K562 (cell line): ENCODE data around the gene CABP4. TPM values are rescaled to one million over a fixed set of nuclear protein-coding genes. Genes with fewer than 3 reads are reported as not detected.

ENCODE experiments used
- CREB1 ChIP-seq, 2 experiments: sonication (generic) in 1 of 2; formaldehyde crosslinking in 1 of 2; IDR thresholded peaks; 2 replicates each; pipeline versions ENCODE4 v1.6.1 to v1.8.0; 2012 to 2022; ENCODE audit warnings: inconsistent platforms in 1 of 2, mild to moderate bottlenecking in 1 of 2, missing genetic modification reagents in 1 of 2, moderate library complexity in 1 of 2
- NCOA4 ChIP-seq: fragments of 450-650 bp; IDR thresholded peaks from 2 replicates; pipeline ENCODE4 v1.6.1; 2018; ENCODE audit warnings: mild to moderate bottlenecking; ENCODE audit not compliant: partially characterized antibody
- NEUROD1 ChIP-seq: fragments of 150-350 bp; IDR thresholded peaks from 2 replicates; pipeline ENCODE4 v1.6.1; 2014; ENCODE audit warnings: borderline replicate concordance, low read length, low read depth; ENCODE audit not compliant: partially characterized antibody
- PHF21A ChIP-seq: fragments of 450-650 bp; IDR thresholded peaks from 2 replicates; pipeline ENCODE4 v1.6.1; 2017; ENCODE audit warnings: low read depth, borderline replicate concordance
- RBM14 ChIP-seq: fragments of 200-400 bp; formaldehyde crosslinking; IDR thresholded peaks from 2 replicates; pipeline ENCODE4 v1.6.1; 2018; ENCODE audit warnings: low read depth, mild to moderate bottlenecking, low read length, moderate library complexity, borderline replicate concordance; ENCODE audit not compliant: insufficient read depth
- SIX5 ChIP-seq, 2 experiments: IDR thresholded peaks; 2 replicates each; pipeline ENCODE4 v1.6.1; 2011; ENCODE audit warnings: low read length in 2 of 2, borderline replicate concordance in 1 of 2, low read depth in 1 of 2, mild to moderate bottlenecking in 1 of 2, moderate library complexity in 1 of 2; ENCODE audit not compliant: insufficient read depth in 1 of 2
- TCF7L2 ChIP-seq: fragments of 150-350 bp; IDR thresholded peaks from 2 replicates; pipeline ENCODE4 v1.6.1; 2016; ENCODE audit warnings: low read depth, mild to moderate bottlenecking, low read length, moderate library complexity
- ZNF174 ChIP-seq: fragments of 250-450 bp; sonication (Bioruptor Pico); IDR thresholded peaks from 2 replicates; pipeline ENCODE4 v1.4.0; 2020; ENCODE audit warnings: mild to moderate bottlenecking
- polyA plus RNA-seq, 8 experiments: library from polyadenylated mRNA; depleted of rRNA in 4 of 8; stranded (reverse) in 5 of 8; unstranded in 3 of 8; fragments of >200 nt; fragmentation: Nextera tagmentation in 2 of 8; fragmentation: Illumina TruSeq in 1 of 8; extraction: Ambion mirVana in 2 of 8; extraction: Trizol in 1 of 8; gene quantifications; 2 replicates each; pipeline versions ENCODE4 v1.2.1 to v1.2.3, GENCODE V29; 2011 to 2014; ENCODE audit warnings: inconsistent platforms in 1 of 8, missing spikeins in 1 of 8
- total RNA-seq, 7 experiments: library from RNA; depleted of rRNA in 6 of 7; stranded (reverse); fragments of >200 nt in 6 of 7; fragmentation: Illumina TruSeq in 2 of 7; extraction: Trizol in 2 of 7; gene quantifications; 2 replicates each; pipeline versions ENCODE4 v1.2.1 to v1.2.3, GENCODE V29; 2011 to 2021; ENCODE audit warnings: low replicate concordance in 1 of 7
- TF ChIP-seq, protein P1 (sequence below): fragments of 250-450 bp; sonication (Bioruptor Pico); IDR thresholded peaks from 2 replicates; pipeline ENCODE4 v1.5.1; 2021; ENCODE audit warnings: mild to moderate bottlenecking
- TF ChIP-seq, protein P2 (sequence below): fragments of 450-650 bp; IDR thresholded peaks from 2 replicates; pipeline ENCODE4 v1.6.1; 2016; ENCODE audit warnings: missing biosample characterization, missing genetic modification characterization
- TF ChIP-seq, protein P3 (sequence below): fragments of 250-450 bp; sonication (Bioruptor Pico); IDR thresholded peaks from 2 replicates; pipeline ENCODE4 v1.4.0; 2020; ENCODE audit warnings: mild to moderate bottlenecking, moderate library complexity, borderline replicate concordance
- TF ChIP-seq, protein P4 (sequence below): fragments of 250-450 bp; sonication (Bioruptor Pico); IDR thresholded peaks from 2 replicates; pipeline ENCODE4 v1.6.1; 2021; ENCODE audit warnings: mild to moderate bottlenecking
- TF ChIP-seq, protein P5 (sequence below): fragments of 250-450 bp; sonication (Bioruptor Pico); IDR thresholded peaks from 2 replicates; pipeline ENCODE4 v1.4.0; 2020; ENCODE audit warnings: borderline replicate concordance
- TF ChIP-seq, protein P6 (sequence below): sonication (generic); formaldehyde crosslinking; IDR thresholded peaks from 2 replicates; pipeline ENCODE4 v1.8.1; 2022; ENCODE audit warnings: missing genetic modification reagents
- TF ChIP-seq, protein P7 (sequence below), 3 experiments: fragments of 200-800 bp in 1 of 3; sonication (Bioruptor generic) in 1 of 3; sonication (generic) in 1 of 3; formaldehyde crosslinking in 1 of 3; IDR thresholded peaks; 2 replicates each; pipeline versions ENCODE4 v1.6.1 to v1.8.0; 2016 to 2022; ENCODE audit warnings: mild to moderate bottlenecking in 2 of 3, missing compliant biosample characterization in 2 of 3, missing genetic modification characterization in 2 of 3, missing genetic modification reagents in 1 of 3

The CABP4 gene
- total and polyA plus RNA-seq, 9 of the 15 experiments (the other 6 are each of a cell fraction or from before 2014, with no cell fraction given) = 0.11 TPM; not detected in 8

DNA sequence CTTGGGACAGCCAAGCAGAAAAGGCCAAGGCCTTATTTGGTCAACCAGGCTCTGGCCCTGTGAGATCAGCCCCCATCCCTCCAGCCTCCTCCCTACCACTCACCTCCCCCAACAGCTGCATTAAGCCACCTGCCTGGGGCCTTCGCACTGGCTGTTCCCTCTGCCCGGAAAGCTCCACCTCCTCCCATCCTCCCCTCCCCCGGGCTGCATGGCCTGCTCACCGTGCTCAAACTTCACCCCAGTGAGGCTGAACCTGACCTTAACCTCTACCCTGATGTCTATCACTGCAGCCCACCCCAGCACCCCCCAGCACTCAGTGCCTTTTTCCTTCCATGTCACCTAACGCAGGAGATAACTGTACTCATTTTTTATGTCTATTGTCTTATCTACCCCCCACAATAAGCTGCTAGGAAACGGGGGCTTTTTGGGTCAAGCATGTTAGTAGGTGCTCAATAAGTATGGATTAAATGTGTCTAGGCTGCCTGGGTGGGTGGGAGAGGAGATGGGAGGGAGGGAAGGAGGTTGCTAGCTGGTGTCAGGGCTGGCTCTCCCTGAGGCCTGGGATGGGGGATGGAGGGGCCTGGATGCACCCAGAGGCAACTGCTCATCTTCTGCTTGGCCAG is 18.6 kb upstream of the CABP4 start (continued):
- TF ChIP-seq, protein P1, sequence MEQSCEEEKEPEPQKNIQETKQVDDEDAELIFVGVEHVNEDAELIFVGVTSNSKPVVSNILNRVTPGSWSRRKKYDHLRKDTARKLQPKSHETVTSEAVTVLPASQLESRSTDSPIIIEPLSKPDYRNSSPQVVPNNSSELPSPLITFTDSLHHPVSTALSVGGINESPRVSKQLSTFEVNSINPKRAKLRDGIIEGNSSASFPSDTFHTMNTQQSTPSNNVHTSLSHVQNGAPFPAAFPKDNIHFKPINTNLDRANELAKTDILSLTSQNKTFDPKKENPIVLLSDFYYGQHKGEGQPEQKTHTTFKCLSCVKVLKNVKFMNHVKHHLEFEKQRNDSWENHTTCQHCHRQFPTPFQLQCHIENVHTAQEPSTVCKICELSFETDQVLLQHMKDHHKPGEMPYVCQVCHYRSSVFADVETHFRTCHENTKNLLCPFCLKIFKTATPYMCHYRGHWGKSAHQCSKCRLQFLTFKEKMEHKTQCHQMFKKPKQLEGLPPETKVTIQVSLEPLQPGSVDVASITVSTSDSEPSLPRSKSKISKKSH = no peak
- TF ChIP-seq, protein P2, sequence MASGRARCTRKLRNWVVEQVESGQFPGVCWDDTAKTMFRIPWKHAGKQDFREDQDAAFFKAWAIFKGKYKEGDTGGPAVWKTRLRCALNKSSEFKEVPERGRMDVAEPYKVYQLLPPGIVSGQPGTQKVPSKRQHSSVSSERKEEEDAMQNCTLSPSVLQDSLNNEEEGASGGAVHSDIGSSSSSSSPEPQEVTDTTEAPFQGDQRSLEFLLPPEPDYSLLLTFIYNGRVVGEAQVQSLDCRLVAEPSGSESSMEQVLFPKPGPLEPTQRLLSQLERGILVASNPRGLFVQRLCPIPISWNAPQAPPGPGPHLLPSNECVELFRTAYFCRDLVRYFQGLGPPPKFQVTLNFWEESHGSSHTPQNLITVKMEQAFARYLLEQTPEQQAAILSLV (tag) = no peak
- TF ChIP-seq, protein P3, sequence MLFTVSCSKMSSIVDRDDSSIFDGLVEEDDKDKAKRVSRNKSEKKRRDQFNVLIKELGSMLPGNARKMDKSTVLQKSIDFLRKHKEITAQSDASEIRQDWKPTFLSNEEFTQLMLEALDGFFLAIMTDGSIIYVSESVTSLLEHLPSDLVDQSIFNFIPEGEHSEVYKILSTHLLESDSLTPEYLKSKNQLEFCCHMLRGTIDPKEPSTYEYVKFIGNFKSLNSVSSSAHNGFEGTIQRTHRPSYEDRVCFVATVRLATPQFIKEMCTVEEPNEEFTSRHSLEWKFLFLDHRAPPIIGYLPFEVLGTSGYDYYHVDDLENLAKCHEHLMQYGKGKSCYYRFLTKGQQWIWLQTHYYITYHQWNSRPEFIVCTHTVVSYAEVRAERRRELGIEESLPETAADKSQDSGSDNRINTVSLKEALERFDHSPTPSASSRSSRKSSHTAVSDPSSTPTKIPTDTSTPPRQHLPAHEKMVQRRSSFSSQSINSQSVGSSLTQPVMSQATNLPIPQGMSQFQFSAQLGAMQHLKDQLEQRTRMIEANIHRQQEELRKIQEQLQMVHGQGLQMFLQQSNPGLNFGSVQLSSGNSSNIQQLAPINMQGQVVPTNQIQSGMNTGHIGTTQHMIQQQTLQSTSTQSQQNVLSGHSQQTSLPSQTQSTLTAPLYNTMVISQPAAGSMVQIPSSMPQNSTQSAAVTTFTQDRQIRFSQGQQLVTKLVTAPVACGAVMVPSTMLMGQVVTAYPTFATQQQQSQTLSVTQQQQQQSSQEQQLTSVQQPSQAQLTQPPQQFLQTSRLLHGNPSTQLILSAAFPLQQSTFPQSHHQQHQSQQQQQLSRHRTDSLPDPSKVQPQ (CRISPR knock-in tag) = no peak
- no peak for TF ChIP-seq PHF21A
- TF ChIP-seq RBM14 = no peak
- TF ChIP-seq CREB1 (IDR thresholded peaks at IDR 0.05) = no peak
- TF ChIP-seq CREB1 (CRISPR knock-in tag; IDR thresholded peaks at IDR 0.05) = no peak; the same call in 1 of the 2 replicates
- TF ChIP-seq, protein P4, sequence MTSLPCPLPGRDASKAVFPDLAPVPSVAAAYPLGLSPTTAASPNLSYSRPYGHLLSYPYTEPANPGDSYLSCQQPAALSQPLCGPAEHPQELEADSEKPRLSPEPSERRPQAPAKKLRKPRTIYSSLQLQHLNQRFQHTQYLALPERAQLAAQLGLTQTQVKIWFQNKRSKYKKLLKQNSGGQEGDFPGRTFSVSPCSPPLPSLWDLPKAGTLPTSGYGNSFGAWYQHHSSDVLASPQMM = no peak
- no peak for TF ChIP-seq TCF7L2
- no peak for TF ChIP-seq NCOA4
- TF ChIP-seq, protein P5, sequence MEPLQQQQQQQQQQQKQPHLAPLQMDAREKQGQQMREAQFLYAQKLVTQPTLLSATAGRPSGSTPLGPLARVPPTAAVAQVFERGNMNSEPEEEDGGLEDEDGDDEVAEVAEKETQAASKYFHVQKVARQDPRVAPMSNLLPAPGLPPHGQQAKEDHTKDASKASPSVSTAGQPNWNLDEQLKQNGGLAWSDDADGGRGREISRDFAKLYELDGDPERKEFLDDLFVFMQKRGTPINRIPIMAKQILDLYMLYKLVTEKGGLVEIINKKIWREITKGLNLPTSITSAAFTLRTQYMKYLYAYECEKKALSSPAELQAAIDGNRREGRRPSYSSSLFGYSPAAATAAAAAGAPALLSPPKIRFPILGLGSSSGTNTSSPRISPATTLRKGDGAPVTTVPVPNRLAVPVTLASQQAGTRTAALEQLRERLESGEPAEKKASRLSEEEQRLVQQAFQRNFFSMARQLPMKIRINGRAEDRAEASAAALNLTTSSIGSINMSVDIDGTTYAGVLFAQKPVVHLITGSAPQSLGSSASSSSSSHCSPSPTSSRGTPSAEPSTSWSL (CRISPR knock-in tag) = no peak
- TF ChIP-seq NEUROD1 = peak; percentile 32
- no peak for TF ChIP-seq SIX5 (IDR thresholded peaks at IDR 0.05; ENCODE audit: borderline replicate concordance in 1 of 2, insufficient read depth in 1 of 2, low read depth in 1 of 2, low read length in 2 of 2)
- TF ChIP-seq, protein P6, sequence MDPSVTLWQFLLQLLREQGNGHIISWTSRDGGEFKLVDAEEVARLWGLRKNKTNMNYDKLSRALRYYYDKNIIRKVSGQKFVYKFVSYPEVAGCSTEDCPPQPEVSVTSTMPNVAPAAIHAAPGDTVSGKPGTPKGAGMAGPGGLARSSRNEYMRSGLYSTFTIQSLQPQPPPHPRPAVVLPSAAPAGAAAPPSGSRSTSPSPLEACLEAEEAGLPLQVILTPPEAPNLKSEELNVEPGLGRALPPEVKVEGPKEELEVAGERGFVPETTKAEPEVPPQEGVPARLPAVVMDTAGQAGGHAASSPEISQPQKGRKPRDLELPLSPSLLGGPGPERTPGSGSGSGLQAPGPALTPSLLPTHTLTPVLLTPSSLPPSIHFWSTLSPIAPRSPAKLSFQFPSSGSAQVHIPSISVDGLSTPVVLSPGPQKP (CRISPR knock-in tag) = no peak
- TF ChIP-seq, protein P7, sequence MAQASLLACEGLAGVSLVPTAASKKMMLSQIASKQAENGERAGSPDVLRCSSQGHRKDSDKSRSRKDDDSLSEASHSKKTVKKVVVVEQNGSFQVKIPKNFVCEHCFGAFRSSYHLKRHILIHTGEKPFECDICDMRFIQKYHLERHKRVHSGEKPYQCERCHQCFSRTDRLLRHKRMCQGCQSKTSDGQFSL (CRISPR knock-in tag; IDR thresholded peaks at IDR 0.05) = peak; percentile 72
- TF ChIP-seq, protein P7 (tag; IDR thresholded peaks at IDR 0.05) = no peak
- no peak for TF ChIP-seq ZNF174 (CRISPR knock-in tag)
